GM23248 (cell line): ENCODE results near the gene CACNA1D. TPM values are rescaled to one million over a fixed set of nuclear protein-coding genes. Genes with fewer than 3 reads are reported as not detected.

ENCODE experiments used
- DNase-seq: peaks from one replicate; pipeline ENCODE4 v3.0.0-alpha.2; 2015
- H2AFZ ChIP-seq: fragments of 200-600 bp; sonication (generic); 2 replicates; pipeline ENCODE4 v1.6.1; 2016; ENCODE audit warnings: antibody characterized with exemption
- H3F3A ChIP-seq: fragments of 200-600 bp; sonication (generic); 2 replicates; pipeline ENCODE4 v1.6.1; 2016; ENCODE audit warnings: mild to moderate bottlenecking, antibody characterized with exemption, mixed run types; ENCODE audit not compliant: insufficient read depth
- H3K27ac ChIP-seq: fragments of 200-600 bp; sonication (generic); 2 replicates; pipeline ENCODE4 v1.5.1; 2016; ENCODE audit warnings: mild to moderate bottlenecking
- H3K27me3 ChIP-seq: fragments of 200-600 bp; sonication (generic); replicated peaks from 2 replicates; pipeline ENCODE4 v1.6.1; 2016; ENCODE audit warnings: mild to moderate bottlenecking; ENCODE audit not compliant: insufficient read depth
- H3K36me3 ChIP-seq: fragments of 200-600 bp; sonication (generic); 2 replicates; pipeline ENCODE4 v1.6.1; 2016; ENCODE audit warnings: low read depth, mild to moderate bottlenecking
- H3K4me1 ChIP-seq: fragments of 200-600 bp; sonication (generic); 2 replicates; pipeline ENCODE4 v1.6.1; 2016; ENCODE audit warnings: mild to moderate bottlenecking; ENCODE audit not compliant: insufficient read depth
- H3K4me2 ChIP-seq: fragments of 200-600 bp; sonication (generic); one replicate; pipeline ENCODE4 v1.6.1; 2016; ENCODE audit warnings: mild to moderate bottlenecking; ENCODE audit not compliant: unreplicated experiment
- H3K4me3 ChIP-seq: fragments of 200-600 bp; sonication (generic); 2 replicates; pipeline ENCODE4 v1.5.1; 2016; ENCODE audit warnings: mild to moderate bottlenecking
- H3K79me2 ChIP-seq: fragments of 200-600 bp; sonication (generic); 2 replicates; pipeline ENCODE4 v1.6.1; 2016; ENCODE audit warnings: mild to moderate bottlenecking; ENCODE audit not compliant: insufficient read depth
- H3K9ac ChIP-seq: fragments of 200-600 bp; sonication (generic); 2 replicates; pipeline ENCODE4 v1.6.1; 2016; ENCODE audit warnings: mild to moderate bottlenecking
- H3K9me2 ChIP-seq: fragments of 200-600 bp; sonication (generic); 2 replicates; pipeline ENCODE4 v1.6.1; 2016; ENCODE audit warnings: mixed run types, mild to moderate bottlenecking, moderate library complexity; ENCODE audit not compliant: insufficient read depth
- H3K9me3 ChIP-seq: fragments of 200-600 bp; sonication (generic); one replicate; pipeline ENCODE4 v1.6.1; 2017; ENCODE audit warnings: low read depth
- H4K20me1 ChIP-seq: fragments of 200-600 bp; sonication (generic); 2 replicates; pipeline ENCODE4 v1.6.0; 2016; ENCODE audit not compliant: insufficient read depth
- EZH2 ChIP-seq: fragments of 200-600 bp; sonication (generic); IDR thresholded peaks from 2 replicates; pipeline ENCODE4 v1.6.1; 2018; ENCODE audit warnings: antibody characterized with exemption, mild to moderate bottlenecking; ENCODE audit not compliant: insufficient read depth, poor library complexity, severe bottlenecking
- EZH2phosphoT487 ChIP-seq: fragments of 200-600 bp; sonication (generic); IDR thresholded peaks from 2 replicates; pipeline ENCODE4 v1.6.1; 2018; ENCODE audit warnings: antibody characterized with exemption, moderate library complexity, mild to moderate bottlenecking, low read depth; ENCODE audit not compliant: insufficient read depth
- WGBS, 2 experiments: methylation state at CpG; one replicate each; pipeline ENCODE4 v1.1.6; 2015 to 2017; ENCODE audit warnings: low lambda C conversion rate in 2 of 2, low coverage in 1 of 2; ENCODE audit errors: missing lambda C conversion rate in 2 of 2; 5-methylcytosine and 5-hydroxymethylcytosine counted together
- in situ Hi-C: fragments of 300-500 bp; cut with MboI; formaldehyde crosslinking; loops from 2 replicates; pipeline ENCODE4 v1.15.0; 2020
- polyA plus RNA-seq: library from polyadenylated mRNA; unstranded; fragments of >200 nt; fragmentation: Nextera tagmentation; extraction: Ambion mirVana; gene quantifications from 2 replicates; pipeline ENCODE4 v1.2.1, GENCODE V29; 2016
- total RNA-seq: library from RNA; depleted of rRNA; stranded (reverse); fragments of >200 nt; shearing (Covaris generic); gene quantifications from 2 replicates; pipeline ENCODE4 v1.2.3, GENCODE V29; 2014

The CACNA1D gene
- total and polyA plus RNA-seq, 2 experiments from 2014 or later, result not detected

DNA sequence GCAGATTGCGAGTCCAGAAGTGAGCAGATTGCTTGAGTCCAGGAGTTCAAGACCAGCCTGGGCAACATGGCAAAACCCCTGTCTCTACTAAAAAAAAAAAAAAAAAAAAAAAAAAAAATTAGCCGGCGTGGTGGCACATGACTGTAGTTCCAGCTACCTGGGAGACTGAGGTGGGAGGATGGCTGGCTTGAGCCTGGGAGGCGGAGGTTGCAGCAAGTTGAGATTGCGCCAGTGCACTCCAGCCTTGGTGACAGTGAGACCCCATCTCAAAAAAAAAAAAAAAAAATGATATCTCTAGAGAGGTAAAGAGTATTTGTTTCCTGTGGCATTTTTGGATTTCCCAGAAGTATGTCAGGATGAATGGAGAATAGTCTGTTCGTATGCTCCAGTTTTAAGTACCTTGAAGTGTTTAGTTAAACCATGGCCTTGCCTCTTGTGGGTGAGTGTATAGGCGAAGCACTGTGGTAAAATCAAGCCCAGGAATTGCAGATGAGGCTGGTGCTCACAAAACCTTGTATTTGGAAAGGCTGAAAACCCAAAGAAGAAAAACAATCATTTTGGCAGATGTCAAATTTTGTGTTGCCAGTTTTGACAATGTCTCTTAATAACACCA is 5.9 kb downstream of the CACNA1D start:
- no peak for DNase-seq
- TF ChIP-seq EZH2phosphoT487, result no peak
- TF ChIP-seq EZH2, result no peak
- no peaks in the 10 kb centered on the region for H3K79me2 ChIP-seq
- in situ Hi-C loops, result no loop called here
- H3F3A ChIP-seq, result no peaks in the 10 kb centered on the region
- no peaks in the 10 kb centered on the region for H3K9me2 ChIP-seq
- no peak overlapping the region for H3K4me3 ChIP-seq
- no peak overlapping the region for H3K4me2 ChIP-seq
- H3K4me1 ChIP-seq, result no peaks in the 10 kb centered on the region
- H3K36me3 ChIP-seq, result no peaks in the 10 kb centered on the region
- H2AFZ ChIP-seq, result no peak overlapping the region
- H4K20me1 ChIP-seq, result no peaks in the 10 kb centered on the region
- H3K27ac ChIP-seq, result no peak overlapping the region
- H3K9me3 ChIP-seq, result no peaks in the 10 kb centered on the region
- 60 to 64% methylated on average over 4 to 7 of the region's 7 CpGs for WGBS, 2 experiments
- H3K27me3 ChIP-seq, result peaks cover 7% of the 10 kb centered on the region
- no peak overlapping the region for H3K9ac ChIP-seq

DNA sequence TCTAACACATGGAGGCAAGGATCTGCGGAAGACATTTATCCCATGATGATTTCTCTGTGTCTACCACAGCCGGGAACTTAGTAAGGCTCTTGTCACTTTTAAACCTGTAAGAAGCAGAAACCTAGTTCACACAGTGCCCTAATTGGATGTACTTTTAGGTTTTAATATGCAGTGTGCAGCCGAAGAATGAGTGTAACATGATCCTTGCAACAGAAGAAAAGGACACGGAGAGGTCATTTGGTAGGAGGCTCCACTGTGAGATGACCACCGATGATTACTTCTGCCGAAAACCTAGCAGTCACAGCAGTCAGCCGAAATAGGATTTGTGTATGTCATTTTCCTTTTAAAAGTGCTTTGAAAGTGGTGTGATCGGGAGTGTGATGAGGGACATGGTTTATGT is 6.8 kb downstream of the CACNA1D start:
- Histone ChIP-seq H3K27ac (no peak overlapping the region), H3K9me3 (no peaks in the 10 kb centered on the region), H3F3A (no peaks in the 10 kb centered on the region), H3K4me2 (no peak overlapping the region), H3K27me3 (peaks cover 4% of the 10 kb centered on the region; the same call in 1 of the 2 replicates), H3K4me1 (no peaks in the 10 kb centered on the region), H3K79me2 (no peaks in the 10 kb centered on the region), H3K4me3 (no peak overlapping the region), H3K36me3 (no peaks in the 10 kb centered on the region), H3K9me2 (no peaks in the 10 kb centered on the region), H4K20me1 (no peaks in the 10 kb centered on the region), H2AFZ (no peak overlapping the region), H3K9ac (no peak overlapping the region)
- 65 to 66% methylated on average over 8 of the region's 8 CpGs for WGBS, 2 experiments
- in situ Hi-C loops, result no loop called here
- DNase-seq, result no peak
- no peak for TF ChIP-seq EZH2
- no peak for TF ChIP-seq EZH2phosphoT487

- Histone ChIP-seq H3K9me3 (no peaks in the 10 kb centered on the region), H3K79me2 (no peaks in the 10 kb centered on the region), H3K4me2 (no peak overlapping the region), H3K36me3 (no peaks in the 10 kb centered on the region), H3K4me1 (no peaks in the 10 kb centered on the region), H3K27me3 (no peaks in the 10 kb centered on the region; the same call in 1 of the 2 replicates), H3K4me3 (no peak overlapping the region), H3K9me2 (no peaks in the 10 kb centered on the region), H2AFZ (no peak overlapping the region), H3F3A (no peaks in the 10 kb centered on the region), H3K9ac (no peak overlapping the region), H4K20me1 (no peaks in the 10 kb centered on the region), H3K27ac (no peak overlapping the region)
- no peak for DNase-seq
- in situ Hi-C loops, result no loop called here
- 57 to 59% methylated on average over 4 of the region's 4 CpGs for WGBS, 2 experiments
- no peak for TF ChIP-seq EZH2phosphoT487
- no peak for TF ChIP-seq EZH2
These were observed 8.3 kb downstream of the CACNA1D start for GRCh38 chr3:53502737-53503136.

- no peak overlapping the region for H3K27ac ChIP-seq
- in situ Hi-C loops, result no loop called here
- H3K9ac ChIP-seq, result no peak overlapping the region
- H3K27me3 ChIP-seq, result no peaks in the 10 kb centered on the region
- no peak for DNase-seq
- WGBS, 2 experiments, result 65 to 69% methylated on average over 5 of the region's 5 CpGs
- no peaks in the 10 kb centered on the region for H4K20me1 ChIP-seq
- no peaks in the 10 kb centered on the region for H3K9me2 ChIP-seq
- no peaks in the 10 kb centered on the region for H3K36me3 ChIP-seq
- TF ChIP-seq EZH2phosphoT487, result no peak
- H3K4me2 ChIP-seq, result no peak overlapping the region
- H2AFZ ChIP-seq, result no peak overlapping the region
- no peak overlapping the region for H3K4me3 ChIP-seq
- no peaks in the 10 kb centered on the region for H3F3A ChIP-seq
- H3K79me2 ChIP-seq, result no peaks in the 10 kb centered on the region
- H3K4me1 ChIP-seq, result no peaks in the 10 kb centered on the region
- no peaks in the 10 kb centered on the region for H3K9me3 ChIP-seq
These were observed 8.8 kb downstream of the CACNA1D start for GRCh38 chr3:53503195-53503594.
